HepG2 (cell line): ENCODE measurements around the gene OR2H1. TPM values are rescaled to one million over a fixed set of nuclear protein-coding genes. Genes with fewer than 3 reads are reported as not detected.

Experiments
- ATAC-seq: fragments of 200-7000 bp; cut with Tn5 transposase; 3 replicates; pipeline ENCODE4 v1.9.1; 2020; ENCODE audit warnings: mild to moderate bottlenecking, moderate library complexity
- BruUV-seq: library from RNA; stranded (reverse); fragments of 400-500 nt; replicated peaks from 2 replicates; lab custom pipeline; 2021; lab: Mats Ljungman, UMichigan
- CTCF ChIA-PET: fragments of 300-600 bp; formaldehyde crosslinking; extraction: SDS; loops from one replicate; lab custom pipeline; 2021; ENCODE audit warnings: low total read pairs, inconsistent platforms, low intra/inter-chr PET ratio; lab: Yijun Ruan, JAX
- POLR2A ChIA-PET: fragments of 350-600 bp; sonication (Branson Sonifier 250); formaldehyde crosslinking; loops from one replicate; lab custom pipeline; 2020; ENCODE audit warnings: antibody characterized with exemption, inconsistent platforms; lab: Yijun Ruan, JAX
- DNase-seq: peaks from one replicate; pipeline ENCODE4 v3.0.0-alpha.2; 2015; ENCODE audit warnings: low spot score
- FAIRE-seq: peaks from 3 replicates; lab custom pipeline; 2011; peaks lifted over from hg19 to GRCh38; lab: Jason Lieb, UNC
- H2AFZ ChIP-seq: one replicate; pipeline ENCODE4 v1.6.1; 2011; ENCODE audit warnings: low read length, inconsistent platforms
- H3K27ac ChIP-seq: fragments of 300-600 bp; 3 replicates; pipeline ENCODE4 v1.8.0; 2011; ENCODE audit warnings: mixed run types, mild to moderate bottlenecking, mixed read lengths, low read length, inconsistent platforms; ENCODE audit not compliant: insufficient read depth; ENCODE audit errors: extremely low read length
- H3K27me3 ChIP-seq, 2 experiments: fragments of 200-600 bp in 1 of 2; 2 replicates in 1 of 2; 3 replicates in 1 of 2; pipeline versions ENCODE4 v1.6.0 to v1.8.0; 2011; ENCODE audit warnings: low read length in 2 of 2, mild to moderate bottlenecking in 2 of 2, moderate library complexity in 2 of 2, inconsistent platforms in 1 of 2; ENCODE audit not compliant: insufficient read depth in 2 of 2, control insufficient read depth in 1 of 2
- H3K36me3 ChIP-seq, 2 experiments: fragments of 200-600 bp in 1 of 2; replicated peaks in 1 of 2; 2 replicates in 1 of 2; 3 replicates in 1 of 2; pipeline versions ENCODE4 v1.5.1 to v1.8.0; 2011; ENCODE audit warnings: low read length in 2 of 2, inconsistent platforms in 1 of 2; ENCODE audit not compliant: insufficient read depth in 2 of 2, control insufficient read depth in 1 of 2
- H3K4me1 ChIP-seq: 2 replicates; pipeline ENCODE4 v1.5.1; 2012; ENCODE audit warnings: low read length, inconsistent platforms; ENCODE audit not compliant: insufficient read depth
- H3K4me2 ChIP-seq: 2 replicates; pipeline ENCODE4 v1.6.0; 2011; ENCODE audit warnings: low read depth, low read length, inconsistent platforms
- H3K4me3 ChIP-seq, 3 experiments: fragments of 200-600 bp in 1 of 3; sonication (generic), shearing (Covaris generic) in 1 of 3; replicated peaks in 1 of 3; 2 replicates each; pipeline ENCODE4 v1.5.1; 2011 to 2016; ENCODE audit warnings: low read length in 3 of 3, inconsistent platforms in 2 of 3, low read depth in 2 of 3, mild to moderate bottlenecking in 2 of 3, control low read depth in 1 of 3, mixed read lengths in 1 of 3; ENCODE audit not compliant: insufficient read depth in 1 of 3
- H3K79me2 ChIP-seq: one replicate; pipeline ENCODE4 v1.6.1; 2011; ENCODE audit warnings: low read length, inconsistent platforms; ENCODE audit not compliant: insufficient read depth
- H3K9ac ChIP-seq: 2 replicates; pipeline ENCODE4 v1.6.0; 2011; ENCODE audit warnings: mild to moderate bottlenecking, low read depth, low read length, inconsistent platforms; ENCODE audit not compliant: insufficient read depth
- H3K9me3 ChIP-seq: 2 replicates; pipeline ENCODE4 v1.5.1; 2012; ENCODE audit warnings: mild to moderate bottlenecking, low read length
- H4K20me1 ChIP-seq: 2 replicates; pipeline ENCODE4 v1.6.0; 2011; ENCODE audit warnings: inconsistent platforms, mild to moderate bottlenecking, low read length, moderate library complexity; ENCODE audit not compliant: insufficient read depth
- NPAS2 ChIP-seq: sonication (generic); formaldehyde crosslinking; IDR thresholded peaks from 2 replicates; pipeline ENCODE4 v1.8.0; 2022; ENCODE audit warnings: mild to moderate bottlenecking, missing genetic modification reagents, borderline replicate concordance
- NR0B2 ChIP-seq: sonication (generic); formaldehyde crosslinking; IDR thresholded peaks from 2 replicates; pipeline ENCODE4 v1.4.0; 2020; ENCODE audit warnings: mild to moderate bottlenecking, missing genetic modification reagents
- PLSCR1 ChIP-seq: sonication (generic); formaldehyde crosslinking; IDR thresholded peaks from 2 replicates; pipeline ENCODE4 v1.5.0; 2020; ENCODE audit warnings: missing genetic modification reagents, mild to moderate bottlenecking, borderline replicate concordance
- SIX1 ChIP-seq: sonication (generic); formaldehyde crosslinking; IDR thresholded peaks from 2 replicates; pipeline ENCODE4 v1.4.0; 2020; ENCODE audit warnings: missing genetic modification reagents, borderline replicate concordance
- SNAI1 ChIP-seq: sonication (generic); formaldehyde crosslinking; IDR thresholded peaks from 2 replicates; pipeline ENCODE4 v1.5.0; 2020; ENCODE audit warnings: mild to moderate bottlenecking, missing genetic modification reagents, borderline replicate concordance
- SNRNP70 ChIP-seq: fragments of 200-400 bp; formaldehyde crosslinking; IDR thresholded peaks from 2 replicates; pipeline ENCODE4 v1.6.1; 2017; ENCODE audit warnings: mild to moderate bottlenecking, low read depth, low read length, moderate library complexity
- SPEN ChIP-seq: sonication (generic); formaldehyde crosslinking; IDR thresholded peaks from 2 replicates; pipeline ENCODE4 v1.5.1; 2020; ENCODE audit warnings: low read depth, mild to moderate bottlenecking, missing genetic modification reagents
- SUZ12 ChIP-seq: fragments of 150-350 bp; IDR thresholded peaks from 2 replicates; pipeline ENCODE4 v1.6.1; 2014; ENCODE audit warnings: low read depth, low read length
- ZNF207 ChIP-seq: fragments of 450-650 bp; IDR thresholded peaks from 2 replicates; pipeline ENCODE4 v1.6.1; 2016; ENCODE audit warnings: antibody characterized with exemption, borderline replicate concordance
- ZNF30 ChIP-seq: sonication (generic); formaldehyde crosslinking; IDR thresholded peaks from 2 replicates; pipeline ENCODE4 v1.5.0; 2020; ENCODE audit warnings: mild to moderate bottlenecking, missing genetic modification reagents
- ZNF546 ChIP-seq: sonication (generic); formaldehyde crosslinking; conservative IDR thresholded peaks from 2 replicates; pipeline ENCODE4 v1.8.1; 2023; ENCODE audit warnings: mild to moderate bottlenecking, missing genetic modification reagents
- ZNF549 ChIP-seq: sonication (generic); formaldehyde crosslinking; IDR thresholded peaks from 2 replicates; pipeline ENCODE4 v1.5.0; 2020; ENCODE audit warnings: missing genetic modification reagents
- ZNF746 ChIP-seq: sonication (generic); formaldehyde crosslinking; IDR thresholded peaks from 2 replicates; pipeline ENCODE4 v1.8.0; 2022; ENCODE audit warnings: mild to moderate bottlenecking, missing genetic modification reagents
- ZNF770 ChIP-seq: sonication (generic); formaldehyde crosslinking; IDR thresholded peaks from 2 replicates; pipeline ENCODE4 v1.5.0; 2020; ENCODE audit warnings: mild to moderate bottlenecking, missing genetic modification reagents
- WGBS: methylation state at CpG from one replicate; pipeline ENCODE4 v1.1.6; 2017; ENCODE audit warnings: low lambda C conversion rate; 5-methylcytosine and 5-hydroxymethylcytosine counted together
- in situ Hi-C: cut with HindIII; loops from 2 replicates; pipeline ENCODE4 v1.10.0; 2017; ENCODE audit warnings: low pct_unique_long_range_greater_than_20kb; ENCODE audit not compliant: extremely low pct_ligation_motif_present
- intact Hi-C: fragments of 100-400 bp; cut with micrococcal nuclease; formaldehyde crosslinking; loops from one replicate; pipeline ENCODE4 v1.10.0; 2022; ENCODE audit not compliant: unreplicated experiment
- polyA plus RNA-seq, 8 experiments: library from polyadenylated mRNA; depleted of rRNA in 3 of 8; stranded (reverse) in 7 of 8; unstranded in 1 of 8; fragments of >200 nt; fragmentation: Illumina TruSeq in 4 of 8; extraction: Trizol in 4 of 8; gene quantifications; 2 replicates each; pipeline versions ENCODE4 v1.2.1 to v1.2.3, GENCODE V29; 2011 to 2016; ENCODE audit warnings: low read depth in 4 of 8, missing spikeins in 1 of 8, mixed read lengths in 1 of 8; ENCODE audit not compliant: insufficient read depth in 1 of 8
- total RNA-seq, 5 experiments: library from RNA; depleted of rRNA; stranded (reverse); fragments of >200 nt; fragmentation: Illumina TruSeq; extraction: Trizol; gene quantifications; 2 replicates each; pipeline ENCODE4 v1.2.3, GENCODE V29; 2016; ENCODE audit warnings: low read depth in 1 of 5
- TF ChIP-seq, protein P1 (sequence below): sonication (generic); formaldehyde crosslinking; IDR thresholded peaks from 2 replicates; pipeline ENCODE4 v1.5.1; 2020; ENCODE audit warnings: missing genetic modification reagents, mild to moderate bottlenecking, borderline replicate concordance
- TF ChIP-seq, protein P2 (sequence below): sonication (generic); formaldehyde crosslinking; conservative IDR thresholded peaks from 2 replicates; pipeline ENCODE4 v1.4.0; 2020; ENCODE audit warnings: missing genetic modification reagents

The OR2H1 gene
- total and polyA plus RNA-seq, 2 of the 13 experiments (the other 11 are each of a cell fraction or from before 2014, with no cell fraction given): 0.15 TPM; not detected in 1

DNA sequence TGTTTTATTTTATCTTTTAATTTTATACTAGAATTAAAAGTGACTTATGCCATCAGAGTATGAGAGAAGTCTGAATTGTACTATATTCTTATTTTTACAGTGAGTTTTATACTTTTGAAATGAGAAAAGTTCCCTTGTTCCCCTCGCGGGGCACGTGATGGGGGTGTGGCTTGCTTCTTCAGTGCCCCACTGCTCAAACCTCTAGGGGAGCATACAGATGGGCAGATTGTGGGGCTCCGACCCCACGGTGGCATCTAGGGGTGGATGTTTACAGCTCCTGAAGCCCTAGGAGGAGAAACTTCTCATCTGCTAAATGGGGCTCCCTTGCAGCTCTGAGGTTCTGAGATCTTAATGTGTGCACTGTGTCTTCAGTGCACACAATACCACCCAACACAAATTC lies 42.7 kb downstream of the OR2H1 start (continued):
- TF ChIP-seq, protein P1, sequence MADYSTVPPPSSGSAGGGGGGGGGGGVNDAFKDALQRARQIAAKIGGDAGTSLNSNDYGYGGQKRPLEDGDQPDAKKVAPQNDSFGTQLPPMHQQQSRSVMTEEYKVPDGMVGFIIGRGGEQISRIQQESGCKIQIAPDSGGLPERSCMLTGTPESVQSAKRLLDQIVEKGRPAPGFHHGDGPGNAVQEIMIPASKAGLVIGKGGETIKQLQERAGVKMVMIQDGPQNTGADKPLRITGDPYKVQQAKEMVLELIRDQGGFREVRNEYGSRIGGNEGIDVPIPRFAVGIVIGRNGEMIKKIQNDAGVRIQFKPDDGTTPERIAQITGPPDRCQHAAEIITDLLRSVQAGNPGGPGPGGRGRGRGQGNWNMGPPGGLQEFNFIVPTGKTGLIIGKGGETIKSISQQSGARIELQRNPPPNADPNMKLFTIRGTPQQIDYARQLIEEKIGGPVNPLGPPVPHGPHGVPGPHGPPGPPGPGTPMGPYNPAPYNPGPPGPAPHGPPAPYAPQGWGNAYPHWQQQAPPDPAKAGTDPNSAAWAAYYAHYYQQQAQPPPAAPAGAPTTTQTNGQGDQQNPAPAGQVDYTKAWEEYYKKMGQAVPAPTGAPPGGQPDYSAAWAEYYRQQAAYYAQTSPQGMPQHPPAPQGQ (CRISPR knock-in tag): no peak
- TF ChIP-seq ZNF546 (no peak), SIX1 (CRISPR knock-in tag) (no peak), SNAI1 (CRISPR knock-in tag) (no peak), NPAS2 (CRISPR knock-in tag) (no peak), SNRNP70 (no peak), ZNF746 (no peak), NR0B2 (CRISPR knock-in tag) (no peak)
- TF ChIP-seq, protein P2, sequence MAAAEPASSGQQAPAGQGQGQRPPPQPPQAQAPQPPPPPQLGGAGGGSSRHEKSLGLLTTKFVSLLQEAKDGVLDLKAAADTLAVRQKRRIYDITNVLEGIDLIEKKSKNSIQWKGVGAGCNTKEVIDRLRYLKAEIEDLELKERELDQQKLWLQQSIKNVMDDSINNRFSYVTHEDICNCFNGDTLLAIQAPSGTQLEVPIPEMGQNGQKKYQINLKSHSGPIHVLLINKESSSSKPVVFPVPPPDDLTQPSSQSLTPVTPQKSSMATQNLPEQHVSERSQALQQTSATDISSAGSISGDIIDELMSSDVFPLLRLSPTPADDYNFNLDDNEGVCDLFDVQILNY: no peak

DNA sequence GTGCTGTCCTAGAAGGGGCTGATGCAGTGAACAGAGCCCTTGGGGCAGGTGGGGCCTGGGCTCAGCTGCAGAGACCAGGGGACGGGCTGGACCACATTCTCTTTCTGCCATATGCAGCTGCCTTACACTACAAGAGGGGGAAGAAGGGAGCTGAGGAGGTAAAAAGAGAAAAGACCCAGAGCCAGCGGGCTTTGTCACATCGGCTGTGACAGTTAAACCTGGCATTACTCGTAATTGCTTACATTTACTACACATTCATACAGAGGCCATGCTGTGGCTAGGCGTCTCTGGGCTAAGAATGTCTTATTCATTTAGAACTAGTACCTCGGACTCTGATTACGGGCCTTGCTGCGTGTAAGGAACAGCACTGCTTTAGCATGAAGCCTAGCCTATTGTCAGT lies 43.6 kb downstream of the OR2H1 start:
- Histone ChIP-seq H3K36me3 (no peaks in the 10 kb centered on the region), H2AFZ (no peak overlapping the region), H3K4me2 (no peak overlapping the region), H3K9ac (no peak overlapping the region), H3K27me3 (no peaks in the 10 kb centered on the region), H3K79me2 (no peaks in the 10 kb centered on the region), H3K9me3 (no peaks in the 10 kb centered on the region), H3K4me1 (0 out of 2 replicates have a peak, but pooled peaks cover 4% of the 10 kb centered on the region), H3K27ac (no peak overlapping the region), H4K20me1 (no peaks in the 10 kb centered on the region), H3K4me3 (no peak overlapping the region)
- ChIA-PET CTCF (no interaction called here), POLR2A (no interaction called here)
- TF ChIP-seq SPEN (CRISPR knock-in tag) (no peak), ZNF207 (no peak), PLSCR1 (CRISPR knock-in tag) (no peak), ZNF770 (CRISPR knock-in tag) (no peak), ZNF30 (CRISPR knock-in tag) (no peak), ZNF549 (no peak), SUZ12 (no peak)
- intact Hi-C loops (no loop called here), in situ Hi-C loops (no loop called here)
- BruUV-seq: no TSS peak
- FAIRE-seq: no peak
- no peak for ATAC-seq
- WGBS: 28% methylated on average over 8 of the region's 8 CpGs
- DNase-seq: no peak
